Frontal cortex (tissue), 4 donors: ENCODE measurements around the gene FSTL4. TPM values are rescaled to one million over a fixed set of nuclear protein-coding genes. Genes with fewer than 3 reads are reported as not detected.

Experiments used
- DNase-seq, 2 donors: peaks; one replicate each; pipeline ENCODE4 v3.0.0; 2012; ENCODE audit warnings: low spot score in 2 of 2
- FAIRE-seq: peaks from 2 replicates; lab custom pipeline; 2012; peaks lifted over from hg19 to GRCh38; lab: Jason Lieb, UNC
- total RNA-seq: library from RNA; depleted of rRNA; stranded (reverse); fragments of >200 nt; gene quantifications from one replicate; pipeline ENCODE4 v1.2.3, GENCODE V29; 2014
- donor health status: control.
- donor health status: control.
- donor health status: control.

FSTL4 gene
- total RNA-seq, 1 donor from 2014 or later = 0.82 TPM

- no peak for FAIRE-seq
- no peak for DNase-seq
These were observed 738 bp downstream of the FSTL4 start for GRCh38 chr5:133611357-133612248.

GRCh38 chr5:133610489-133611356 lies 1.6 kb downstream of the FSTL4 start:
- no peak for FAIRE-seq
- peak; percentile 64 to 75 for DNase-seq

- FAIRE-seq (no peak), DNase-seq (no peak)
These were observed 4.9 kb downstream of the FSTL4 start for GRCh38 chr5:133607451-133607850.

- no peak for DNase-seq
- FAIRE-seq = no peak
These were observed 5.5 kb downstream of the FSTL4 start for GRCh38 chr5:133606835-133607234.

GRCh38 chr5:133605323-133605722 lies 7.0 kb downstream of the FSTL4 start:
- FAIRE-seq (no peak), DNase-seq (no peak)

GRCh38 chr5:133603711-133604110 lies 8.6 kb downstream of the FSTL4 start:
- no peak for DNase-seq
- no peak for FAIRE-seq

- FAIRE-seq = no peak
- DNase-seq = no peak
These were observed 9.4 kb downstream of the FSTL4 start for GRCh38 chr5:133602835-133603380.

GRCh38 chr5:133599600-133599999 lies 12.7 kb downstream of the FSTL4 start:
- DNase-seq (no peak), FAIRE-seq (no peak)

GRCh38 chr5:133599044-133599443 lies 13.3 kb downstream of the FSTL4 start:
- FAIRE-seq (no peak), DNase-seq (no peak)

- DNase-seq (no peak), FAIRE-seq (no peak)
These were observed 16.3 kb downstream of the FSTL4 start for GRCh38 chr5:133596049-133596448.

GRCh38 chr5:133595465-133595864 lies 16.9 kb downstream of the FSTL4 start:
- FAIRE-seq (no peak), DNase-seq (no peak)

- FAIRE-seq = no peak
- no peak for DNase-seq
These were observed 23.1 kb downstream of the FSTL4 start for GRCh38 chr5:133589286-133589685.

- no peak for DNase-seq
These were observed 29.4 kb downstream of the FSTL4 start for GRCh38 chr5:133582971-133583370.

GRCh38 chr5:133581918-133582317 lies 30.4 kb downstream of the FSTL4 start:
- DNase-seq (no peak), FAIRE-seq (no peak)

More at GRCh38 chr5:133582971-133583370, 29.4 kb downstream of the FSTL4 start:
- FAIRE-seq = no peak

- no peak for DNase-seq
- no peak for FAIRE-seq
These were observed 31.0 kb downstream of the FSTL4 start for GRCh38 chr5:133581348-133581747.

- DNase-seq (no peak), FAIRE-seq (no peak)
These were observed 31.7 kb downstream of the FSTL4 start for GRCh38 chr5:133580618-133581017.

- no peak for DNase-seq
- FAIRE-seq = no peak
These were observed 32.6 kb downstream of the FSTL4 start for GRCh38 chr5:133579766-133580165.

- no peak for FAIRE-seq
- no peak for DNase-seq
These were observed 43.0 kb downstream of the FSTL4 start for GRCh38 chr5:133569347-133569746.

- DNase-seq (no peak), FAIRE-seq (no peak)
These were observed 46.3 kb downstream of the FSTL4 start for GRCh38 chr5:133565993-133566392.

GRCh38 chr5:133564921-133565565 lies 47.3 kb downstream of the FSTL4 start:
- DNase-seq (no peak), FAIRE-seq (no peak)
